Measurements from ENCODE around the gene EPHA6. TPM values are rescaled to one million over a fixed set of nuclear protein-coding genes. Genes with fewer than 3 reads are reported as not detected.
A peak's percentile ranks its signal among the peaks of the same experiment; 100 is the strongest.

The EPHA6 gene
- total and polyA plus RNA-seq, 8 donors = 0.23 to 0.79 (median 0.41) TPM

- DNase-seq (no peak), ATAC-seq (no peak)
- Histone ChIP-seq H3K4me1 (no peaks in the 10 kb centered on the region), H3K4me3 (no peak overlapping the region), H3K9me3 (no peaks in the 10 kb centered on the region), H3K27me3 (no peaks in the 10 kb centered on the region), H3K36me3 (no peaks in the 10 kb centered on the region), H3K27ac (no peak overlapping the region)
- TF ChIP-seq CTCF (IDR thresholded peaks at IDR 0.05) = no peak
- intact Hi-C loops (cut with DNase I) = no loop called here
These were observed 21.9 kb downstream of the EPHA6 start for GRCh38 chr3:96836153-96836915.

DNA sequence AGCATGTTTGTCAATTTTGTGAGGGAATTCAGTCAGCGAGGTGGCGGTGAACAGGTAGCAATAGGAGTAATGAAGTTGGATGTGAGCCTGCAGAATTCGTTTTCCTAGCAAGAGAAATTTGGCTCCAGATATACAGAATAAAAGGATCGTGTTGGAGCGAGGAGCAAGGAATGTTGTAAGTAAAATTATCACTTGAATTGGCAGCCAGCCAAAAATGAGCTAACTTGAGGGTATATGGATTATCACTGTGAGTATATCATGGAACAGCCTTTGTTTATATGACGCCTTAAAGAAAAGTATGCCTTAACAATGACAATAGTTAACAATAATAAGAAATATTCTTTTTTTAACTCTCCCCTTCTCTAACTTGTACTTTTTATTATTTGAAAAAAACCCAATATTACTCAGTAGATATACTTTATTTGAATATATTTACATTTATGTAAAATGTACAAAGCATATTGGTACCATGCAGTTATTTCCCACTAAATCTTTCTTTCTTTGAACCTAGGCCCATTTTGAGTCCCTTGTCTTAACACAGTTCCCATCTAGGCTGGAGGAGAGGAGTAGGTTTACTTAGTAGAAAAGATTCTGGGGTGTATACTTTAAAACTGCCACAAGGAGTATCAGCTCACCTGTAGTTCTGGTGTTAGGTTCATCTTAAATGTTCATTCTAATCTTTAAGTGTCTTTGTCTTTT is 29.3 kb downstream of the EPHA6 start:
- Histone ChIP-seq H3K27ac (no peak overlapping the region), H3K9me3 (no peaks in the 10 kb centered on the region), H3K36me3 (no peaks in the 10 kb centered on the region), H3K4me1 (no peaks in the 10 kb centered on the region), H3K4me3 (no peak overlapping the region), H3K27me3 (no peaks in the 10 kb centered on the region)
- TF ChIP-seq CTCF (IDR thresholded peaks at IDR 0.05) = no peak
- ATAC-seq (no peak), DNase-seq (peak in 2 of 4 donors; percentile 7 to 19)
- intact Hi-C loops (cut with DNase I) = no loop called here

GRCh38 chr3:96844204-96844514 is 29.8 kb downstream of the EPHA6 start:
- H3K4me1 ChIP-seq = no peaks in the 10 kb centered on the region
- no peak overlapping the region for H3K4me3 ChIP-seq
- no peaks in the 10 kb centered on the region for H3K27me3 ChIP-seq
- ATAC-seq (no peak), DNase-seq (no peak)
- no peak overlapping the region for H3K27ac ChIP-seq
- no peak for TF ChIP-seq CTCF (IDR thresholded peaks at IDR 0.05)
- H3K9me3 ChIP-seq = no peaks in the 10 kb centered on the region
- intact Hi-C loops (cut with DNase I) = no loop called here
- no peaks in the 10 kb centered on the region for H3K36me3 ChIP-seq

GRCh38 chr3:96852849-96853248 is 38.5 kb downstream of the EPHA6 start:
- Histone ChIP-seq H3K4me3 (no peak overlapping the region), H3K27ac (no peak overlapping the region), H3K9me3 (no peaks in the 10 kb centered on the region), H3K27me3 (no peaks in the 10 kb centered on the region), H3K4me1 (no peaks in the 10 kb centered on the region), H3K36me3 (no peaks in the 10 kb centered on the region)
- no peak for TF ChIP-seq CTCF (IDR thresholded peaks at IDR 0.05)
- no peak for DNase-seq
- no peak for ATAC-seq
- intact Hi-C loops (cut with DNase I) = no loop called here

DNA sequence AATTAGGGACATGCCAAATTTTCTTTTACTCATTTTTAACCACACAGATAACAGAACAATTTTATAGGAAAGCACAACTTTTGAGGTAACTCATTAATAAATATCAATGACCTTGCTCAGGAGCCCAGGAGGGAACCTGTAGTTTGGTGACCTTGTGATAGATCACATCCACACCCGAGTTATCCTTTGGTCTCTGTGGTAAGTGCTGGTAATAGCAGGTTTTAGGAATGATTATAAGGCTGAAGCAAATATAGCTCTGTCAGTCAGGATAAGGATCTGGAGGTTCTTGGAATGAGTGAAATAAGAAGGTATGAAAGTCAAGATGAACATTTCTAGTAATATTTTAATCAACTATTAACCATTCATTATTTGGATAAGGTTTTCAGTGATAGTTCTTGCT is 46.5 kb downstream of the EPHA6 start:
- TF ChIP-seq CTCF (IDR thresholded peaks at IDR 0.05) = no peak
- H3K9me3 ChIP-seq = no peaks in the 10 kb centered on the region
- no peaks in the 10 kb centered on the region for H3K36me3 ChIP-seq
- no peak for DNase-seq
- no peak overlapping the region for H3K4me3 ChIP-seq
- no peaks in the 10 kb centered on the region for H3K27me3 ChIP-seq
- H3K27ac ChIP-seq = no peak overlapping the region
- H3K4me1 ChIP-seq = no peaks in the 10 kb centered on the region
- intact Hi-C loops (cut with DNase I) = no loop called here
- ATAC-seq = no peak
